Middle frontal gyrus (tissue), 1 donor: ENCODE measurements around the gene DHX35.
A peak's percentile ranks its signal among the peaks of the same experiment; 100 is the strongest.

ENCODE experiments used
- DNase-seq: peaks from one replicate; pipeline ENCODE4 v3.0.0-alpha.2; 2015; ENCODE audit warnings: low spot score; ENCODE audit errors: extremely low spot score

DHX35 gene

DNA sequence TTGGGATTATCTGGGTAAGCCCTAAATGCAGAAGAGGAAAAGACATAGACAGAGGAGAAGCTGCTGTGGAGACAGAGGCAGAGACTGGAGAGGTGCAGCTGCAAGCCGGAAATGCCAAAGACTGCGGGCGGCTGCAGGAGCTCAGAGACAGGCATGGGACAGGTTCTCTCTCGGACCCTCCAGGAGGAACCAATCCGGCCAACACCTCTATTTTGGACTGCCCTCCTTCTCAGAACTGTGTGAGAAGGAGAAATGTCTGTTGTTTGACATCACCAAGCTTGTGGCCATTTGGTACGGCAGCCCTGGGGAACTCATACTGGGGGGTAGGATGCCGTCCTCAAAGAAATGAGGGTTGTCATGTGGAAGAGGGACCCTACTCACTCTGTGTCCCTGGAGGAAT is 95.0 kb downstream of the DHX35 start:
- no peak for DNase-seq

DNA sequence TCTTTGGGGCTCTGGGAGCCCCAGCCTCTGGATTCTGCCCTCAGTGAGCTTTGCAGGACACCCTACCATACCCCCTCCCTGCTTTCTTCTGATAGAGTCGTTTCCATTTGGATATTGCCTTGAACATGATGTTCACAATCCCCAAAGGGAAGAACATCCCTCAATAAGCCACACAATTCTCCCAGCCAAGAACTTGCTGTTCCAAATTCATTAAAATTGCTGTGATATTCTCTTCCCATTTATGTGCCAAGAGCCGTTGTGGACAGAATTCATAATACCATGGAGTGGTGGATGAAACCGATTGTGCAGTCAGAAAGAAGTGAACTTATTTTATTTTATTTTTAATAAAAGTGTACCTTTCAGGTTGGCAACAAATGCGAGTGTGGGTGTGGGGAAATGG is 95.8 kb downstream of the DHX35 start:
- peak; percentile 27 for DNase-seq

DNA sequence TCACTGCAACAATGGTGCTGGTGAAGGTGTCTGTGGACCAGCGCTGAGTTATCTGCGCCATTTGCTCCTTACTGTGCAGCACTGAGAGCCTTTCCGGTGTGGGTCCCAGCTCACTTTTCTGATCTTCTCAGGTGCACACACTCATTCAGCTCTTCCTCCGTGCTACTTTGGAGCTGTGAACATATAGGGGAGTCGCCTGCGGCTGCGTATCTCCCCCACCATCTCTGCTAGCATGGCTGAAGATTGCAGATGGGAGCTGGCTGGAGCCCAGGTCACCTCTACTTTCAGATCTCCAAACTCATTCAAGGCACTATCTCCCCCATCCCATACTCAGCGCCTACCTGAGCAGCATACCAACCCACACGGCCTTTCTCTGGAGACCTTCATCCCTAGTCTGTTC is 96.9 kb downstream of the DHX35 start:
- DNase-seq, result no peak

DNA sequence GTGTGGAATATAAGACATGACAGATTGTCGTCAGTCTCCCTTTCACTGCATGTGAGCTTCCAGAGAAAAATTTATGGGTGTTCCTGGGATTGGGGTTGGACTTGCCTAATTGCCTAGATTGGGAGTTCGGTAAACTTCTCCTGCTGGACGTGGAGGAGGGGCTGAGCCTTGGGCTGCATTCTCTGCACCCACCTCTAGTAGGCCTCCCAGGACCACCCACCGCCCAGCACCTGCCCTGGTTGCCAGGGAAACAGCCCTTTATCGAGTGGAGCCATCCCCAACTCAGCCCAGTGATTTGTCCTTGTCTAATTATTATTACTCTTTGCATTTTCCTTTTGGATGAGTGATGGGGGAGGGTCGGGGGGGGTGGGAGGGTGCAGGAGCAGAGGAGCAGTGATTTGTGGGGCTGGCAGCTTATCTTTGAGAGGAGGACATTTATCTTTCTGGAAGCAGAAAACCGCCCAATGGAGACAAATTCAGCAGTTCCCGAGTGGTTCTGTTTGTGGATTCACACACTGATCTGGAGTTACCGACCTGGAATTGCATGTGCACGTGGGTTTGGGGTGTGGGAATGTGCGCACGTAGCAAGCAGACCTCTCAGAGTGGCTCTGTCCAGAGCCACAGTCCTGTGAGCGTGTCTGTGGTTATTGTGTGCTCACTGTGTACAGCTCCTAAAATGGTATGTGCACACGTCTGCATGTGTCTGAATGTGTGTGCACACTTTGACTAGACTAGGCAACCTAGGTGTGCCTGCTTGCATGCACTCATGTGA is 104.5 kb downstream of the DHX35 start:
- DNase-seq, result no peak

DNA sequence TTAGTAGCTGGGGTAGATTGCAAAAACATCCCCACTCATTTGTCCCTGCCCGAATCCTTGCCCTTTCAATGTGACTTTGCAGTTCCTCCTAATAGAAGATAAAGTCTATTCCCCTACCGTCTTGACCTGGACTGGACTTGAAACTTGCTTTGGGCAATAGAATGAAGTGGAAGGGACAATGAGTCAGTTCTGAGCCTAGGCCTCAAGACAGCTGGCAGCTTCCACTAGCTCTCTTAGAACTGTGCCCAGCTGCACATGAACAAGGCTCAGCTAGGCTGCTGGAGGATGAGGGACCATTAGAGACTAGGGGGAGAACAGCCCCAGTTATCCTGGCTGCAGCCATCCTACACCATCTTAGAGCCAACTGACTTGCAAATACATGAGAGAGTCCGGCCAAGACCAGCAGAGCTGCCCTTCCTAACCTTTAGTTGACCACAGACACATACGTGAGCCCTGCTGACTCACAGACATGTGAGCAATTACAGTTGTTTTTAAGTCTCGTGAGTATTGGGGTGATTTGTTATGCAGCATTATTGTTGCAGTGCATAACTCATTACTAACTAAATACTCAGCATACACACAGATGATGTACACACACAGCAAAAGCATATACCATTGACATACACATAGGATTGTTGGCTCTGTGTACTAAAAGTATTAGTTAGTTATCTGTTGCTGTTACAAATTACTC is 105.5 kb downstream of the DHX35 start:
- no peak for DNase-seq

DNA sequence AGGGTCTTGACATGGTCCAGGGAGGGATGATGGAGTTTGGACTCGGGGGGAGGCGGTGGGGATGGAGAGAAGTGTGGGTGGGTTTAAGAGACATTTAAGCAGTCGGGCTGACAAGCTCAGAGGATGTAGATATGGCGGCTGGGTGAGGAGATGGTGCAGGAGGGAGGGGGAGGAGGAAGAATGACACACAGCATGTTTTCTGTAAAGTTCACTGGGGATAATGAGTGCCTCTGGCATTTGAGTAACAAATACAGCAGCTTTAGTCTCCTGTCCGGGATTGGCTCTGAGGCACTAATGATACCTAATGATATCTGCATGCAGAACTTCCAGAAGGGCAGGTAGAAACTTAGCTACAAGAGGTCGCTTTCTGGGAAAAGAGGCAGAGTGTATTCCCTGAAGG is 107.8 kb downstream of the DHX35 start:
- DNase-seq, result no peak

DNA sequence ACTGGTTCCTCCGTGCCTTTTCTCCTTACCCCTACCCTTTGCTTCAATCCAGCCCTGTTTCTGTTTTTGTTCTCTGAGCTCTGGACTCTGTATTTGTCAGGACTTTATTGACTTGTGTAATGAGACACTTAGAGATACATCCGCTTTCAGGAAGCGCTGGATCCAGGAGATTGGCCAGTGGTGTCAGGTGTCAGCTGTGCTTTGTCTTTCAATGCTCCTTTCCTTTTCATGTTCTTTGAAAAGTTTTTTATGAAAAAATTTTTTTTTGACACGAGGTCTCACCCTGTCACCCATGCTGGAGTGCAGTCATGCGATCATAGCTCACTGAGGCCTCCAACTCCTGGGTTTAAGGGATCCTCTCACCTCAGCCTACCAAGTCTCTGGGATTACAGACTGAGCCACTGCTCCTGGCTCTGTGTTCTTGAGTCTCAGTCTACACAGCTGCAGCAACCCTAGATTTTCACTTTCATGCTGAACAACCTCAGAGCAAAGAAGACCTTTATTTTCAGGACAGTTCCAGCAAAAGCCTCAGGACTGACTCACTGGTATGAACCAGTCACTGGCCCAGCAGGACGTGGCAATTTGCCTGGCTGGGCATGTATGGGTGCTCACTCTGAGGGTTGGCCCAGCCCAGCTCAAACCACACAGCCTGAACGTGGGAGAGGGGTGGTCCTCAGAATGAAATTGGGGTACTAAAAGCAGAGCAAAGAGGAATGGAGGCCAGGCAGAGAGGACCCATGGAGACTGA is 108.5 kb downstream of the DHX35 start:
- no peak for DNase-seq

DNA sequence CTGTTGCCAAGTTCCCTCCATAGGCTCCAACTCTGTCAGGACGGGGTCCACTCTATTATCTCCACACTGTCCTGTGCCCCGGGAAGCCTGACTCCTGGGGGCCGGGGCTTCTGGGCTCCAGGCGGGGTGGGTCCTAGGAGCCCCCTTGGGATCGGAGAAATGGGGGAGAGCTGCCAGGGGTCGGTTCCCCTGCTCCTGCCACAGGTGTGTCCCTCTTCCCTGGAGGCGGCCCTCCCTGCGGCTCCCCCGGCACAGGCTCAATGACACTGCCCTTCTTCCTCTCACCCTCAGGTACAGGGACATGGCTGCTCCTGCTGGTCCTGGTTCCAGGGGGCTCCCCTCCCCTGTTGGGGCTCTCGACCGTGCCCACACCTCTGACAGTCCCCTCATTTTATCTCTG is 110.0 kb downstream of the DHX35 start:
- DNase-seq, result no peak

DNA sequence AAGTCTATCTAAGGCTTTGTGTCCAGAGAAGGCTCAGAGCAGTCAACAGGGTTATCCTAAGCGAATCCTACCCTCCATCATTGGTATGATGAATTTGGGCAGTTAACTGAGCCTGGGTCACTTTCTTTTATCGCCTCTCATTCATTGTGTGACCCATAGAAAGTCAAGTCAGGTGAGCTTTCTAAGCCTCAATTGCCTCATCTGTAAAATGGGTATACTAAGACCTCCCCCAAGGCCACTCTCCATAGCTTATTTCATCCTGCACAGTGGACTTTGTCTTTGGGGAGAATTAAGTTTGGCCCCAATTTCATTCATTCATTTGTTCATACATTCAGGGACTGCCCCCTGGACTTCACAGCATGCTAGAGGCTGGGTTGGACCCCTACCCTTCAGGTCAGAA is 110.5 kb downstream of the DHX35 start:
- DNase-seq, result no peak

DNA sequence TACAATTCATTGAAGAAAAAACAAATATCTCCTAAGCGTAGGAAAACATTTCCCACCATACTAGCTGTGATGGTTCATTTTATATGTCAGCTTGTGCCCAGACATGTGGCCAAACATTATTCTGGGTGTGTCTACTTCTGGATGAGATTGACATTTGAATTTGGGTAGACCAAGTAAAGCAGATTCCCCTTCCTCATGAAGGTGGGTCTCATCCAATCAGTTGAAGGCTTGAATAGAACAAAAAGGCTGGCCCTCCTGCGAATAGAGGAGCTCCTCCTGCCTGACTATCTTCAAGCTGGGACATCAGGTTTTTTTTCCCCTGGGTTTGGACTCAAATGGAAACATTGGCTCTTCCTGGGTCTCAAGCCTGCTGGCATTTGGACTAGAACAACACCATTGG is 113.6 kb downstream of the DHX35 start:
- no peak for DNase-seq

DNA sequence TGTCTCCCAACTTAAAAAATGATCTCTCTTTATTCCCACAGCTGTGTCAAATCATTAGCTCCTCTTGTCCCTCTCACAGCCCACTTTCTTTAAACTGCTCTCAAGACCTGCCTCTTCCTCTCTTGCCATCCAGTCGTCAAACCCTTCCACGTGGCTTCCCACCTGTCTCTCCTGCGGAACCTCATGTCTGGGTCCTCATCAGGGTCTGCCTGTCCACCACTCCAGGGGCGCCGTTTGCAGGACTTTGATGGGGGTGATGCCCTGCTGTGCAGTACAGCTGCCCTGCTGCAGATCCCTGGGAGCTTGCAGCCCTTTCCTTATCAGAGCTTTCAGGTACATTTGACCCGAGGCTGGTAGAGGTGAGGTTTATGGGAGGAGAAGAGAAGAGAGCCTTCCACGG is 114.8 kb downstream of the DHX35 start:
- no peak for DNase-seq

DNA sequence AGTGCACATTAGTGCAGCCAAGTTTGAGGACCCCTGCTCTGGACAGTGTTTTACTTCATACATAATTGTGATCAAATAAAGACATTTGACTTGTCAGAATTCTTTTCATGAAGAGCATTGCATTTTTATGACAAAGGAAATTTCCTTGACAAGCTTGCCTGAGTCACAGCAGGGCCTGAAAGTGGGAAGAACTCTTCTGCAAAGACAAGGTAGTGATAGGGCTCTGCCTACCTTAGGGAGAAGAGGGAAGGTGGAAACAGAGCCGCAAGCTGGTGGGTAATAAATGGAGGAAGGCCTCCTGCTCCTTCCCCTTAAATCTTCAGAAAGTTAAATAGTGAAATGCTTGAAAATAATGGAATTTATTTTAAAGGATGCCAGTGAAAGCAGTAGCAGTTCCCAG is 118.2 kb downstream of the DHX35 start:
- DNase-seq, result no peak

DNA sequence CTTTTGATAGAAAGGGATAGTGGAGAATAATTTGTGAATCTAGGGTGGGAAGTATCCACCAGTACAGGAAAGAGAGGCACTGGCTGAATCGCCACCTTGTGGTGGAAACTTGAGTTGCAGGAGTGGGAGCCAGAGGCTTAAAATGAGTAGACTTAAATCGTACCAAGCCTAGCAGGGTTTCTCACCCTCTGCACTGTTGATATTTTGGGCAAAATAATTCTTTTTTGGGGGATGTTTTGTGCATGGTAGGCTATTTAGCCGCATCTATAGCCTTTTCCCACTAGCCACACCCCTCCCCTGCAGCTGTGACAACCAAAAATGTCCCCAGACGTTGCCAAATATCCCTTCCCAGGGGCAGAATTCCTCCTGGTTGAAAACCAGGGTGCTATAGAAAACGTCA is 119.1 kb downstream of the DHX35 start:
- peak; percentile 77 for DNase-seq

DNA sequence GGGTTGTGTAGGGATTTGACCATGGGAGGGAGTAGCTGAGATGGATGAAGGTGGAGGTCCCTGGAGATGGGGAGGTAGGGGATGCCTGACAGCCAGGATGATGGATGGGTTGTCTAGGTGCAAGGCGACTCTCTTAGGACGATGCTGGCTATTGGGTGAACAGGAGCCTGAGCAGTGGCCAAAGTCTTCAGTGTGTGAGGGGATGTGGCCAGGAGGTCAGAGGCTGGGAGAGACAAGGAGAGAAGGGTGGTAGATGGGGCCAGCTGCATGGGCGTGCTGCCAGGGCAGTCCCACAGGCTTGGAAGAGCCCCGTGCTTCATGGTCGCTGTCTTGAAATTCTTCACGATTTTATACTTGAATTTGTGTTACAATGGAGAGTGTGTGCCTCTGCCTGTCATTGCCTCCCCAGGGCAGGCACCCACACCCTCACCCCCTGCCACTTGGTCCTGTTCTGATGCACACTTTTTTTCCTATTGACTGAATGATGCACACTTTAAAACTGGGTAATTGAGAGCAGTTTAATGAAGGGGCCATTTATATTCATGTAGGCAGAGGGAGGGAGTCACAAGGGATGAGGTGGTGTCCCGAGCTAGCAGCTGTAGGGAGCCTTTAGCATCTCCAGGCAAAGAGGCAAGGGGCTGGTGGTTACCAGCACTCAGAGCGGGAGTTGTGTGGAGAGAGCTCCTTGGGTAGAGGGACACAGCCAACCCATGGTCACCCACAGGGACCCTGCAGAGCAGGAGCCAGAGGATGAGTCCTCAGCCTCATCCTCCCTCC is 120.7 kb downstream of the DHX35 start:
- no peak for DNase-seq

DNA sequence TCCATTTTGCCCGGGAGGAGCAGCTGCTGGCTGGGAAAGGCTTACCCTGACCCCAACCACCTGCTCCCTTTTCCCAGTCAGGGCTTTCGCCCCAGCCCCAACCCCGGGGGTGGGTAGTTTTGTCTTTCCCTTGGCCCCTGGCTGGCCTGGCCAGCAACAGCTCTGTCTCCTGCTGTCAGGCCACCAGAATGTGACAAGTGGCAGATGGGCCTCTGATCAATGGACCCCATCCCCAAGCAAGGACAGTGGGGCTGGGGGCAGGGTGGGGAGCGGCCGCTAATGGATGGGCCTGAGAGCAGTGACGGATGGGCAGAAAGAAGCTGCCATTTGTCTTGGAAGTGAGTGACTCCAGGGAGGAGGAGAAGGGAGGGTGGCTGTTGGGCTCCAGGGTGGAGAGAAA is 121.6 kb downstream of the DHX35 start:
- DNase-seq, result no peak

DNA sequence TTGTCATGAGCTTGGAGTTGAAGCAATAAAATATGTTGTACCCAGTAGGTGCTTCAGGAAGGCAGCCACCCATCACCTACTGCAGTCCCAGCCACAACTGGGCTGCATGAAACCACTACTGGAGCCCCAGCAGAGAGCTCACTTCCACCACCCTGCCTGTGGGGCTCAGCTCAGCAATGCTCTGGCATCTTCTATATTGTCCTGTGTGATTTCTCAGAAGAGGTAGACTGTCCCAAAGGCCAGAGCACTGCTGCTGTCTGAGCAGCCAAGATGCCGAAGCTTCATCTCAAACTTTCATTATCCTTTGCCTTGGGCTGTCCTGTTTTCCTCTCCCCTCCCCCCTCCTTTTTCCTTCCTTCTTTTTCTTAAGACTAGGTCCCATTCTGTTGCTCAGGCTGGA is 126.9 kb downstream of the DHX35 start:
- no peak for DNase-seq
